ENCODE data around the gene PFKFB1.

DNA sequence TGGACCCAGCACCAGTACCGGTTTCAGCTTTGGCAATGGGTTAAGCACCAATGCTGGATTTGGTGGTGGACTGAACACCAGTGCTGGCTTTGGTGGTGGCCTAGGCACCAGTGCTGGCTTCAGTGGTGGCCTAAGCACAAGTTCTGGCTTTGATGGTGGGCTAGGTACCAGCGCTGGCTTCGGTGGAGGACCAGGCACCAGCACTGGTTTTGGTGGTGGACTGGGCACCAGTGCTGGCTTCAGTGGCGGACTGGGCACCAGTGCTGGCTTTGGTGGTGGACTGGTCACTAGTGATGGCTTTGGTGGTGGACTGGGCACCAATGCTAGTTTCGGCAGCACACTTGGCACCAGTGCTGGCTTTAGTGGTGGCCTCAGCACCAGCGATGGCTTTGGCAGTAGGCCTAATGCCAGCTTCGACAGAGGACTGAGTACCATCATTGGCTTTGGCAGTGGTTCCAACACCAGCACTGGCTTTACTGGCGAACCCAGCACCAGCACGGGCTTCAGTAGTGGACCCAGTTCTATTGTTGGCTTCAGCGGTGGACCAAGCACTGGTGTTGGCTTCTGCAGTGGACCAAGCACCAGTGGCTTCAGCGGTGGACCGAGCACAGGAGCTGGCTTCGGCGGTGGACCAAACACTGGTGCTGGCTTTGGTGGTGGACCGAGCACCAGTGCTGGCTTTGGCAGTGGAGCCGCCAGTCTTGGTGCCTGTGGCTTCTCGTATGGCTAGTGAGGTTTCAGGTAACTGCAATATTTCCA lies 63.5 kb downstream of the PFKFB1 start:
- TF ChIP-seq KDM1A (IDR thresholded peaks at IDR 0.05; ENCODE audit: low read depth) (no peak), EP300 (IDR thresholded peaks at IDR 0.05) (no peak)
- TF ChIP-seq, protein P1, sequence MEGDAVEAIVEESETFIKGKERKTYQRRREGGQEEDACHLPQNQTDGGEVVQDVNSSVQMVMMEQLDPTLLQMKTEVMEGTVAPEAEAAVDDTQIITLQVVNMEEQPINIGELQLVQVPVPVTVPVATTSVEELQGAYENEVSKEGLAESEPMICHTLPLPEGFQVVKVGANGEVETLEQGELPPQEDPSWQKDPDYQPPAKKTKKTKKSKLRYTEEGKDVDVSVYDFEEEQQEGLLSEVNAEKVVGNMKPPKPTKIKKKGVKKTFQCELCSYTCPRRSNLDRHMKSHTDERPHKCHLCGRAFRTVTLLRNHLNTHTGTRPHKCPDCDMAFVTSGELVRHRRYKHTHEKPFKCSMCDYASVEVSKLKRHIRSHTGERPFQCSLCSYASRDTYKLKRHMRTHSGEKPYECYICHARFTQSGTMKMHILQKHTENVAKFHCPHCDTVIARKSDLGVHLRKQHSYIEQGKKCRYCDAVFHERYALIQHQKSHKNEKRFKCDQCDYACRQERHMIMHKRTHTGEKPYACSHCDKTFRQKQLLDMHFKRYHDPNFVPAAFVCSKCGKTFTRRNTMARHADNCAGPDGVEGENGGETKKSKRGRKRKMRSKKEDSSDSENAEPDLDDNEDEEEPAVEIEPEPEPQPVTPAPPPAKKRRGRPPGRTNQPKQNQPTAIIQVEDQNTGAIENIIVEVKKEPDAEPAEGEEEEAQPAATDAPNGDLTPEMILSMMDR (IDR thresholded peaks at IDR 0.05): no peak
